Sigmoid colon (tissue), 7 donors: ENCODE measurements around the gene CASP9. TPM values are rescaled to one million over a fixed set of nuclear protein-coding genes. Genes with fewer than 3 reads are reported as not detected.

Experiments used
- DNase-seq: peaks from one replicate; pipeline ENCODE4 v3.0.0-alpha.2; 2019
- H3K27ac ChIP-seq, 4 donors: fragments of 200-600 bp; sonication (generic); one replicate each; pipeline ENCODE4 v1.5.1; 2016 to 2019; ENCODE audit warnings: mild to moderate bottlenecking in 1 of 4
- H3K27me3 ChIP-seq, 3 donors: fragments of 200-600 bp; sonication (generic); one replicate each; pipeline ENCODE4 v1.5.1; 2019; ENCODE audit warnings: mild to moderate bottlenecking in 1 of 3
- H3K36me3 ChIP-seq, 4 donors: fragments of 200-600 bp; sonication (generic); one replicate each; pipeline ENCODE4 v1.5.1; 2016 to 2019
- H3K4me1 ChIP-seq, 4 donors: fragments of 200-600 bp; sonication (generic); one replicate each; pipeline ENCODE4 v1.5.1; 2017 to 2019
- H3K4me3 ChIP-seq, 4 donors: fragments of 200-600 bp; sonication (generic); one replicate each; pipeline ENCODE4 v1.5.1; 2017 to 2019; ENCODE audit warnings: mild to moderate bottlenecking in 2 of 4, moderate library complexity in 1 of 4
- H3K9me3 ChIP-seq, 4 donors: fragments of 200-600 bp in 3 of 4; sonication (generic) in 3 of 4; one replicate each; pipeline versions ENCODE4 v1.5.1 to v1.6.1; 2013 to 2019
- EP300 ChIP-seq, 4 donors: sonication (generic); formaldehyde crosslinking; IDR thresholded peaks; one replicate each; pipeline ENCODE4 v1.6.1; 2017; ENCODE audit warnings: antibody characterized with exemption in 4 of 4
- POLR2A ChIP-seq, 2 donors: fragments of 450-650 bp; IDR thresholded peaks; one replicate each; pipeline ENCODE4 v1.6.1; 2016; ENCODE audit warnings: antibody characterized with exemption in 2 of 2, mild to moderate bottlenecking in 2 of 2, moderate library complexity in 2 of 2
- POLR2AphosphoS5 ChIP-seq, 4 donors: sonication (generic); formaldehyde crosslinking; IDR thresholded peaks; one replicate each; pipeline ENCODE4 v1.6.1; 2017; ENCODE audit warnings: antibody characterized with exemption in 4 of 4
- WGBS, 2 donors: extraction: QIAGEN DNeasy Blood & Tissue Kit; methylation state at CpG; one replicate each; pipeline ENCODE4 v1.1.7; 2013; 5-methylcytosine and 5-hydroxymethylcytosine counted together
- intact Hi-C: fragments of 100-400 bp; cut with DNase I; formaldehyde crosslinking; loops from one replicate; pipeline ENCODE4 v1.15.1; 2023
- polyA plus RNA-seq, 3 donors: library from polyadenylated mRNA; stranded (reverse); fragments of 200-250 nt; gene quantifications; one replicate each; pipeline ENCODE4 v1.2.3, GENCODE V29; 2013
- total RNA-seq, 4 donors: library from RNA; depleted of rRNA; stranded (reverse); fragments of >200 nt; gene quantifications; one replicate each; pipeline ENCODE4 v1.1.0, GENCODE V29; 2016
- TF ChIP-seq, protein P1 (sequence below), 4 experiments: fragments of 450-650 bp in 3 of 4; fragments of 200-600 bp in 1 of 4; IDR thresholded peaks; one replicate each; pipeline ENCODE4 v1.5.1; 2016 to 2019; ENCODE audit warnings: antibody characterized with exemption in 4 of 4, mild to moderate bottlenecking in 3 of 4, moderate library complexity in 2 of 4
- donor health status: healthy with polysubstance abuse.
- donor health status: Bipolar disorder and iron deficiency.
- donor health status: healthy.

CASP9 gene
- total and polyA plus RNA-seq, 7 donors = 6.2 to 18.2 (median 11.4) TPM

DNA sequence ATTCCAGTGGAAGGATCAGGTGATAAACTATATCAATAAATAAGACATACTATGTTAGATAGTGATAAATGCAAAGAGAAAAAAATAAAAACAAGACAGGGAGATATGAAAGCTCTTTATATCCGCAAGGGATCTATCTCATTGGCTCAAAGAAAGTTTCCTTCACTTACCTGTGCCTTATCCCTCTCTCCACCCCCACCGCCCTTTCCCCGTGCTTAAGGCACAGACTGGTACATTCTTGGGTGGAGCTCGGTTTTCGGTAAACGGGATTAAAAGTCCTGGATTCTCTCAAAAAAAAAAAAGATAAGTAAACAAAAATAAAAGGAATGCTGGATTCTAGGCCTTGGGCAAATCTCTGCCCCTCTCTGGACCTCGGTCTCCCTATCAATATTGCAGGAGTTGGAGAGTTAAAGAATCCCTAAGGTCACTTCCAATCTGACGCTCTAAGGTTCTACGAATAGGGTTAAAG lies 2.0 kb upstream of the CASP9 start:
- no peak for DNase-seq
- WGBS, 2 donors = 5 to 16% methylated on average over 9 of the region's 9 CpGs
- peaks cover 0 to 41% (median 33%) of the 10 kb centered on the region in 4 donors for H3K4me1 ChIP-seq
- H3K36me3 ChIP-seq = peaks cover 0 to 21% (median 1%) of the 10 kb centered on the region in 4 donors
- H3K27me3 ChIP-seq = no peaks in the 10 kb centered on the region
- peak overlapping the region; percentile 30 to 99 (median 94) for H3K4me3 ChIP-seq
- intact Hi-C loops = loop anchor here (5.0 to 10.0 kb wide), 3 partner anchors 91 to 1529 kb away; partner anchors contain the start of genes DDI2, SDHB and TMEM51
- peak overlapping the region; percentile 97 to 100 (median 98) for H3K27ac ChIP-seq
- no peaks in the 10 kb centered on the region for H3K9me3 ChIP-seq
- TF ChIP-seq EP300 (IDR thresholded peaks at IDR 0.05) = no peak
- no peak for TF ChIP-seq POLR2AphosphoS5 (IDR thresholded peaks at IDR 0.05)
- TF ChIP-seq, protein P1, sequence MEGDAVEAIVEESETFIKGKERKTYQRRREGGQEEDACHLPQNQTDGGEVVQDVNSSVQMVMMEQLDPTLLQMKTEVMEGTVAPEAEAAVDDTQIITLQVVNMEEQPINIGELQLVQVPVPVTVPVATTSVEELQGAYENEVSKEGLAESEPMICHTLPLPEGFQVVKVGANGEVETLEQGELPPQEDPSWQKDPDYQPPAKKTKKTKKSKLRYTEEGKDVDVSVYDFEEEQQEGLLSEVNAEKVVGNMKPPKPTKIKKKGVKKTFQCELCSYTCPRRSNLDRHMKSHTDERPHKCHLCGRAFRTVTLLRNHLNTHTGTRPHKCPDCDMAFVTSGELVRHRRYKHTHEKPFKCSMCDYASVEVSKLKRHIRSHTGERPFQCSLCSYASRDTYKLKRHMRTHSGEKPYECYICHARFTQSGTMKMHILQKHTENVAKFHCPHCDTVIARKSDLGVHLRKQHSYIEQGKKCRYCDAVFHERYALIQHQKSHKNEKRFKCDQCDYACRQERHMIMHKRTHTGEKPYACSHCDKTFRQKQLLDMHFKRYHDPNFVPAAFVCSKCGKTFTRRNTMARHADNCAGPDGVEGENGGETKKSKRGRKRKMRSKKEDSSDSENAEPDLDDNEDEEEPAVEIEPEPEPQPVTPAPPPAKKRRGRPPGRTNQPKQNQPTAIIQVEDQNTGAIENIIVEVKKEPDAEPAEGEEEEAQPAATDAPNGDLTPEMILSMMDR (IDR thresholded peaks at IDR 0.05) = no peak
- TF ChIP-seq POLR2A (IDR thresholded peaks at IDR 0.05) = no peak

DNA sequence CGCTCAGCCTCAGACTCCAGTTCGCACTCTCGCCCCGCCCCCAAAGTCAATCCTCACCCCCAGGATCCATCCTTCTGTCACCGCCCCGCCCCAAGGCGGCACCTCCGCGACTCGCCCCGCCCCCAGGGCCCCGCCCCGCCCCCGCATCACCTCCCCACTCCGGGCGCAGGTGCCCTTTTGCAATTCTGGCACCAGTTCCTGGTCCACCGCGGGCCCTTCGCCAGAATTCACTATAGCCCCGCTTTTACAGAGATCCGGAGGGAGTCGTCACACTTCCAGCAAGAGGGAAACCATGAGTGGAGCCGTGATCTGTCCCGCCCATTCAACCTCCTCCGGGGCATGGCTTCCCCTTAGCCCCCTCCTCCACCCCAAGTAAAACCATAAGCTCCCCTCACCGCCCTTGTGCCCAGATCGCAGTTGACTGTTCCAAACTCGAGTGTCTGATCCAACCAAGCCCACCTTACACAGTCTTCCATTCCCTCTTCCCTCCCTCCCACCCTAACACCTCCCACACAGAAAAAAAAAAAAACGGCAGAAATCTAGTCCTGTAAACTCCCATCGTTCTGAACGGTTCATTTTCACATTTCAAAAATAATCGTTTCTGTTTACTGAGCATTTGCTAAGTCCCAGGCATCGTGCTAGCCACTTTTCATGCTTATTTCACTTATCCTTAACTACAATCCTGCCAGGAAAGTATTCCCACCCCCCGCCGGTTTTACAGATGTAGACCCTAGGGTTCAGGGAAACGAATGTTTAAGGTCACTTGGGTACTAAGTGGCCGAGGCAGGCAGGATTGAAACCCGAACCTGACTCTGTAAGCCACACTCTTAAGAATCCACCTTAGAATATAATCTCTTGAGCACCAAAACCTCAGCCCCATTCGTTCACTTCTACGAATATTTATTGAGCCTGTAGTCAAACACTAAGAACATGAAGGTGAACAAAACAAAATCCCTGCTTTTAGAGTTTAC lies 1.3 kb upstream of the CASP9 start:
- peaks cover 0 to 41% (median 33%) of the 10 kb centered on the region in 4 donors for H3K4me1 ChIP-seq
- 2 to 3% methylated on average over 40 of the region's 40 CpGs for WGBS, 2 donors
- peak; percentile 73 for DNase-seq
- H3K36me3 ChIP-seq = peaks cover 0 to 14% (median 0%) of the 10 kb centered on the region in 4 donors
- no peaks in the 10 kb centered on the region for H3K9me3 ChIP-seq
- TF ChIP-seq POLR2A (IDR thresholded peaks at IDR 0.05) (peak in 1 of 2 donors; percentile 21), POLR2AphosphoS5 (IDR thresholded peaks at IDR 0.05) (peak; percentile 34 to 67 (median 47)), EP300 (IDR thresholded peaks at IDR 0.05) (no peak)
- H3K27me3 ChIP-seq = no peaks in the 10 kb centered on the region
- H3K27ac ChIP-seq = peak overlapping the region; percentile 97 to 100 (median 98)
- peak overlapping the region; percentile 40 to 93 (median 77) for H3K4me3 ChIP-seq
- intact Hi-C loops = loop anchor here (5.0 to 10.0 kb wide), 3 partner anchors 92 to 1529 kb away; partner anchors contain the start of genes DDI2, SDHB and TMEM51

DNA sequence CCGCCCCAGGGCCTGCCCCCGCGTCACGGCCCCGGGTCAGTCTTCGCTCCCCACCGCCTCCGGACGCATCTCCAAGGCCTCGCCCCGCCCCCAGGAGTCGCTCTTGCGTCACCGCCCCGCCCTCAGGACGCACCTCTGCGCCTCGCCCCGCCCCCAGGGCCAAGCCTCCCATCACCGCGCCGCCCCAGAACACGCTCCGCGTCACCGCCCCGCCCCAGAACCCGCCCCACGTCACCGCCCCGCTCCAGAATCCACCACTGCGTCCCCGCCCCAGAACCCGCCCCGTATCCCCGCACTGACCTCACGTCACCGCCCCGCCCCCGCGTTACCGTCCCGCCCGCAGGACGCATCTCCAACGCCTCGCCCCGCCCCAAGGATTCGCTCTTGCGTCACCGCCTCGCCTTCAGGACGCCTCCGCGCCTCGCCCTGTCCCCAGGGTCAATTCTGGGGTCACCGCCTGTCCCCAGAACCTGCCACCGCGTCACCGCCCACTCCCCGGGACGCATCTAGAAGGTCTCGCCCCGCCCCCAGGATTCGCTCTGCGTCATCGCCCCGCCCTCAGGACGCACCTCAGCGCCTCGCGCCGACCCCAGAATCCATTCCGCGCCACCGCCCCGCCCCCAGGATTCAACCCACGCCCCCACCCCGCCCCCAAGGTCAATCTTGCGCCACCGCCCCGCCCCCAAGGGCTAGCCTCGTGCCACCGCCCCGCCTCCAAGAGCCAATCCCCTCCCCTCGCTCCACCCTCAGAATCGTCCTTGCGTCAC lies 451 bp upstream of the CASP9 start:
- peak; percentile 100 for DNase-seq
- no peaks in the 10 kb centered on the region for H3K27me3 ChIP-seq
- peak overlapping the region; percentile 61 to 93 (median 77) for H3K4me3 ChIP-seq
- intact Hi-C loops = loop anchor here (5.0 to 10.0 kb wide), 4 partner anchors 93 to 1530 kb away; partner anchors contain the start of genes DDI2, SDHB and TMEM51
- WGBS, 2 donors = 2% methylated on average over 87 to 88 of the region's 88 CpGs
- H3K36me3 ChIP-seq = peaks cover 0 to 5% (median 0%) of the 10 kb centered on the region in 4 donors
- peaks cover 0 to 41% (median 33%) of the 10 kb centered on the region in 4 donors for H3K4me1 ChIP-seq
- H3K9me3 ChIP-seq = no peaks in the 10 kb centered on the region
- TF ChIP-seq POLR2A (IDR thresholded peaks at IDR 0.05) = no peak
- peak in 3 of 4 donors; percentile 23 to 33 (median 24) for TF ChIP-seq POLR2AphosphoS5 (IDR thresholded peaks at IDR 0.05)
- peak in 3 of 4 donors; percentile 65 to 75 (median 67) for TF ChIP-seq EP300 (IDR thresholded peaks at IDR 0.05)
- TF ChIP-seq, protein P1 (IDR thresholded peaks at IDR 0.05) = no peak
- H3K27ac ChIP-seq = peak overlapping the region; percentile 97 to 100 (median 98)

DNA sequence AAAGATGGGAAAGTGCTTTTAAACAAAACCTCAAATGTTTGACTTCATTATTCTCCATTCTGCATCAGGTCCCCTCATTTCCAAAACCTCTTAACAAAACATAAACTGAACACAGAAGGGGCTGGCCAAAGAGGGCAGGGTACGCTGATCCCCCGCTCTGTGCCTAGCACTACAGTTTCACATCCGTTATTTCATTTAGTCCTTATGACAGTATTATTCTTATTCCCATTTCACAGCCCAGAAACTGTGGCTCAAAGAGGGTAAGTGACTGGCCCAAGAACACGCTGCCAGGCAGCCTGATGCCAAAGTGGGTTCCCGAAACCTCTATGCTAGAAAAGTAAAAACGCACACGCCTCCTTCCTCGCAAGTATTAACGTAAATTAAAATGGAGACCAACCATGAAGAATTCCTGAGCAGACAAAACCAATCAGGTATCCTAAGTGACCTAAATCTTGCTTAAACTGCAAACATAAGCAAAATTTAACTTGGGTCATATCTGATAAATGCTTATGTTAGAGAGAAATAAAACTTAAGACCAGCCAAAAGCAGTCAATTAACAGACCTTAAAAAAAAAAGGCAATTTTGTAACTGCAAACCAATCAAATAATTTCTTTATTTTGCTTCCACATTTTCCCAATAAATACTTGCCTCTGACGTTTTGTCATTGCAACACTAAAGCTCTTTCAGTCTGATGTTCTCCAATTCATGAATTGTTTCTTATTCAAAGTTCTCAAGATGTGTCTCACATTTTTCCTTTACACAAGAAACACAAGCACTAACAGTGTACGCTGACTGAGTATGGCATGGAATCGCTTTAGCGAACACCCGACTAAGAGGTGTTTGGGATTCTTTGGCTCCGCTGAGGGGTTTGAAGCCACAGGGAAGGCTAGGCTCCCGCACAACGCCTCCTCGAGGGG lies 653 bp downstream of the CASP9 start:
- DNase-seq = no peak
- Histone ChIP-seq H3K9me3 (no peaks in the 10 kb centered on the region), H3K27me3 (no peaks in the 10 kb centered on the region), H3K27ac (peak overlapping the region; percentile 97 to 100 (median 98)), H3K4me3 (peak overlapping the region; percentile 61 to 93 (median 77)), H3K36me3 (no peaks in the 10 kb centered on the region), H3K4me1 (peaks cover 0 to 41% (median 32%) of the 10 kb centered on the region in 4 donors)
- WGBS, 2 donors = 38 to 42% methylated on average over 18 of the region's 18 CpGs
- TF ChIP-seq, protein P1 (IDR thresholded peaks at IDR 0.05) = no peak
- no peak for TF ChIP-seq POLR2A (IDR thresholded peaks at IDR 0.05)
- intact Hi-C loops = loop anchor here (5.0 to 10.0 kb wide), 3 partner anchors 111 to 1531 kb away; partner anchors contain the start of genes SDHB and TMEM51
